Putamen (tissue), 1 donor: ENCODE measurements around the gene CWF19L1.

Experiments used
- DNase-seq: peaks from one replicate; pipeline ENCODE4 v3.0.0-alpha.2; 2016; ENCODE audit warnings: low spot score

The CWF19L1 gene

DNA sequence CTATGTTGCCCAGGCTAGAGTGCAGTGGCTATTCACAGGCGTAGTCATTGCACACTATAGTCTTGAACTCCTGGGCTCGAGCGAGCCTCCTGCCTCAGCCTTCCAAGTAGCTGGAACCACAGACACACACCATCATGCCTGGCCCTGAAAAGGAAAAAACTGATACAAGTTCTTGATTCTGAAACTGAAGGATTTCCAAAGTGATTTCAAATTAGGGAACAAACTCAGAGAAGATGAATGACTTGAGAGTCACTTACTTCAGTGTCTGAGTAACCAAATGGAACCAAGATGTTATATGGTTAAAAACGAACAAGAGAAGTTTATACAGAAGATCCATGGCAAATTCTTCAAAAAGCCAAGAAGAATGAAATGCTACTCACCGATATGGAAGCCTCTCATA, 14.4 kb downstream of the CWF19L1 start:
- no peak for DNase-seq

DNA sequence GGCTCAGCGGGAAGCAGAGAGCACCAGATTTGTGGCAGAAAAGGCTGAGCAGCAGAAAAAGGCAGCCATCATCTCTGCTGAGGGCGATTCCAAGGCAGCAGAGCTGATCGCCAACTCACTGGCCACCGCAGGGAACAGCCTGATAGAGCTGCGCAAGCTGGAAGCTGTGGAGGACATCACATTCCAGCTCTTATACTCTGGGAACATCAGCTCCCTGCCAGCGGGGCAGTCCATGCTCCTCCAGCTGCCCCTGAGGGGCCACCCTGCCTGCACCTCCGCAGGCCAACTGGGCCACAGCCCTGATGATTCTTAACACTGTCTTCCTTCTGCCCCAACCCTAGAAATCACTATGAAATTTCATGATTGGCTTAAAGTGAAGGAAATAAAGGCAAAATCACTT, 18.6 kb downstream of the CWF19L1 start:
- no peak for DNase-seq

DNA sequence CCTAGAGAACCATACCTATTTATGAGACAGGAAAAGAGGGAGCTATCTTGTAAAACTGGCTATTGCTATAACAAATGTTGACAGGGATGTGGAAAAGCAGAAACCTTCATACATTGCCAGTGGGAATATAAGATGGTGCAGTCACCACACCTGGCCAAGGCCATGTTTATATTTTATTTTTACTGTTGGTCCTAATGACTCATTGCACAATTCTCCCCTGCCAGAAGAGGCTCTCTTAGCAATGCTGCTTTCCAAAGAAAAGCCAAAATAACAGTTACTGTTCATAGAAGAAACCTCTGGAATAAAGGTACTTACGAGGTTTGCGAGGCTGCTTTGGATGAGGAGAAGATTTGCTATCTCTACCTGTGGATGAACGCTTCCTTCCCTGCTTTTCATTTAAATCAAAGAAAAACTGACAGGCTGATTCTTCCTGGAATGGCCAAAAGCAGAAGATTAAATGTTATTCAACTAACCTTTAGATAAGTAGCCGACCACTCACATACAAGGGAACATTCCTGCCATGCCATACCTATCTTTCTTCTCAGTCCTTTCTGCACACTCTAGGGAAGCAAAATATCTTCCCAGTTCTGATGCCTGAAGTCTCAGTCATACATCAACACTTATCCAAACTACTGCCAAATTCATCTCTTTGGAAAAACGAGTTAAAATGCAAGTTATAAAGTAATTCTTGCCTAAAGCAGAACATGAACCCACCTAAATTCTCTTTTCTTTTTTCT, 21.8 kb downstream of the CWF19L1 start:
- DNase-seq = no peak

DNA sequence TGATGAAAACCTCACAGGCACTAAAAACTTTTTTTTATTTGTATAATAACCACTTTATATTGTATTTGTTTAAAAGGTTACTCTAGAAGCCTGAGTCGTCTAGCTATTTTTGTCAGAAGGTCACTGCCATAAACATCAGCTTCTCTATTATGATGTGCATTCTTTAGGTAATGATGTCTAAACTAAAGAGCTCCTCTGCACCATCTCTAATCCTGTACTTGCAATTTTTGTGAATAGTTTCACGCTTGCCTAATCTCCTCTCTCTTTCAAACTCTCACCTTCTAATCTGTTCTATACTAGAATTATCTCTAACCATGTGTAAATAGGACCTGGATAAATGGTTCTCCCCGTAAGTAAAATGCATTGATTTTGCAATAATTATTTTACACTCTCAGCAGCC, 27.6 kb downstream of the CWF19L1 start:
- no peak for DNase-seq

DNA sequence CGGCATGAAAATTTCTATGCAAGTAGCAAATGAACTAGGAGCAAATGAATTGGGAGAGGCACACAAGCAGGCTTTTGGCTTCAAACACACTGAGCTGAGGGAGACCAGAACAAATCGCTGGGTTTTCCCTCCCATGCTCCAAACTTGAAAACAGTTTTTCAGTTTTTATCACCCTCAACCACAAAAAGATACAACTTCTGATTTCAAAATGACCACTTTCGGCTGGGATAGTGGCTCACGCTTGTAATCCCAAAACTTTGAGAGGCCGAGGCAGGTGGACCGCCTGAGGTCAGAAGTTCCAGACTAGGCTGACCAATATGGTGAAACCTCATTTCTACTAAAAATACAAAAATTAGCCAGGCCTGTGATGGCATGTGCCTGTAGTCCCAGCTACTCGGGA, 29.0 kb downstream of the CWF19L1 start:
- DNase-seq = no peak

DNA sequence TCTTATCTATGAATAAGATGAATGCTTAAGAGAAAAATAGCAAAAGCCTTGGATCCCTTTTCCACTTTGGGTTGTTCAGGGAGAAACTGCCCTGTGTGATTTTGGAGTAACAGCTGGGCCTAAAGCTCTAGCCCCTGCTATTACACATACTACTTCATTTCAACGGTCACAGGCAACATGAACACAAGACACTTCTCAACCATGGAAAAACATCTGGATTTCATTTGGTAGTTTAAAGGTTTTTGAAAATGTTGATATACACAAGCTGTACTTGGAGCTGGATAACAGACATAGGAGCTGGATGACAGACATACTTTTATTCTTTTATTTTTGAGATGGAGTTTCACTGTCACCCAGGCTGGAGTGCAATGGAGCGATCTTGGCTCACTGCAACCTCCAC, 35.3 kb downstream of the CWF19L1 start:
- DNase-seq = no peak

GRCh38 chr10:100229819-100230422, 37.5 kb downstream of the CWF19L1 start:
- DNase-seq = no peak

GRCh38 chr10:100223879-100224278, 43.6 kb downstream of the CWF19L1 start:
- DNase-seq = no peak

GRCh38 chr10:100222529-100222928, 44.9 kb downstream of the CWF19L1 start:
- no peak for DNase-seq

GRCh38 chr10:100216006-100216405, 51.4 kb downstream of the CWF19L1 start:
- no peak for DNase-seq

DNA sequence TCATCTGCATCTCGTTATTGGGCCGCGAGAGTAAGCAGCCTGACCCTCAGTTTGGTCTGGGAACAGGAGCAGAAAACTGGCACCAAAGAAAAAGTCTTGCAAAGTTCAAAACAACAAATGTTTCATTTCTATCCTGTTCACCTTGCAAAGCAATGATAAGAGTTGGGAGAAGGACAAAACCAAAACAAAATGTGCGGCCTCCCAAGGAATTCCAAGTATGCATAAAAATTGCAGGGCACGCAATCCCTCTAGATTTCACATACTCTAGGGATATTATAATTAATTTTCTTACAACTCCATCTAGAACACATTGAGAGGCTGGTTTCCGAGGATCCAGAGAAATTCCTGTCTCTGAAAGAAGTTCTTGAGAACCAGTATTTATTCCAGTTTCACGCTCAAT, 58.1 kb downstream of the CWF19L1 start:
- no peak for DNase-seq

GRCh38 chr10:100208276-100208675, 59.2 kb downstream of the CWF19L1 start:
- DNase-seq = no peak

DNA sequence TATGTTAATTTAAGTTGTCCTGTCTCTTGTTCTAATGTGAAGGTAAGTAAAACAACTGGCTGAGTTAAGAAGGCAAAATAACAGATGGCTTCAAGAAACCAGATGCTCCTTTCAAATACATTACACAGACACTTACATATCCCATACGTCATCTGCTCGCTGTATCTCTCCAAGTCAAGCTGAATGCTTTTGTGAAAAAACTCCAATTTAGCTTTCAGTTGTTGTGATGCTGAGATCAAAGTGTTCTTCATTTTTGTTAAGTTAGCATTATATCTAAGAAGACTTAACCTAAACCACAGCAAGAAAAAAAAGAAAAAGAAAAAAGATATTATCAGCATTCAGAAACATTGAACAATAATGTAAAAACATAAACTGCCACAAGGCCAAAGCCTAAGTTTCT, 63.1 kb downstream of the CWF19L1 start:
- DNase-seq = no peak

- DNase-seq = no peak
These were observed 65.9 kb downstream of the CWF19L1 start for GRCh38 chr10:100201549-100201948.

GRCh38 chr10:100194711-100195110, 72.7 kb downstream of the CWF19L1 start:
- no peak for DNase-seq

- DNase-seq = no peak
These were observed 75.1 kb downstream of the CWF19L1 start for GRCh38 chr10:100192350-100192749.

GRCh38 chr10:100186253-100187212, 80.9 kb downstream of the CWF19L1 start:
- DNase-seq = no peak

DNA sequence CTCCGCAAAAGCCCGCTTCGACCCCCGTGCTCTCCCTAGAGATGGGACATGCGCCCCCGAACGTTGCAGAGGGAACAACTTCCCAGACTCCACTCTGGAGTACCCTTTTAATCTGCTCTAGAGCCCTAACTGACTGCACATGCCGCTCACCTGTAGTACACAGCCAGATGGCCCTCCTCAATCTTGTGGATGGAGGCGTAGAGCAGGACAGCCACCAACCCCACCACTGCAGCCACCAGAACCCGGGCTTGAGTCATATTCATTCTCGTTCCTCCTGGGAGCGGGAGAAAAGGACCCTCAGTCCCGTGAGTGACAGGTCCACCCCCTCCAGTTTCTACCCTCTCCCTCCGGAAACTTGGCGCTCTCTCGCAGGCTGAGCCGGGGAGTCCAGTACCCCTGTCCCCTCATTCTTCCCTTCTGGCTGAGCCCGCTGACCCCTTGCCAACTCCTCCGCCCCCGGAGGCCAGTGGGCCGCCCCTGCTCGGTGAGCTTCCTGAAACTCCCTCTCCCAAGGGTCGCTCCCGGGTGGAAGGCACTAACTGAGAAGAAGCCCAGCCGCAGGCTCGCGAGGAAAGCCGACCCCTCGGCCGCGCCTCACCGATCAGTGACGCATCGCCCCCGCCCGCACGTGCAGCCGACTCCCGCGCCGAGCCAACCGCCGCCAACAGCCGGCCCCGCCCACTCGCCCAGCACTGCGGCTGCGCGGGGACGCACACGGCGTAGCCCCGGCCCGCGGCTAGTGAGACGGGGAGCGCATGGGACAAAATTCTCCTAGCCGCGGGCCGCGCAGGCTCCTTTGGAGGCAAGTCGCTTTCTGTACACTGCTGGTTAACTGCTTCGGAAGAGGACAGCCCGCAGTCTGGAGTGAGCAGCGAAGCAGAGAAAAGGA, 81.8 kb downstream of the CWF19L1 start, which contains the start of gene ERLIN1:
TSS of gene ERLIN1 (minus strand) at position 666 of the 889 bp plus-strand sequence. CDS start at position 263, 403 bp downstream.
- DNase-seq = peak; percentile 91

GRCh38 chr10:100184840-100185239, 82.6 kb downstream of the CWF19L1 start:
- no peak for DNase-seq

DNA sequence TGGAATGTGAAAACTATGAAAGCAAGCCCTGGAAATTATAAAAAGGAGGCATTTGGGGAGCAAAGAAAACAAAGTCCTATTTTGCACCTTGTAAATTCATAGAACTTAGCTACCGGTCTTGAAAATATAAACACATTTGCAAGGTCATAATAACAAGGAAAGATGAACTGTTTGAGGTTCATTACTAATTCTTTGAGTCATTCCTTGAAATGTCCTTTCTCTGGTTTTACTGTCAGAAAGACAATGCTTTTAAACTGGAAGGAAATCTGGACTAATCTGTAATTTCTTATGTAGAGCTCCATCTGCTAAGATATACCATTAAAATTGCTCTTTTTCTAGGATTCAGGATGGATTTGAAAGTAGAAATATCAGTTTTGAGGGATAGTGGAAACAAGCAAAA, 83.0 kb downstream of the CWF19L1 start:
- no peak for DNase-seq

- DNase-seq = no peak
These were observed 84.0 kb downstream of the CWF19L1 start for GRCh38 chr10:100183481-100183880.

- DNase-seq = no peak
These were observed 84.5 kb downstream of the CWF19L1 start for GRCh38 chr10:100182908-100183307.
